Renal cortex interstitium (tissue), 11 donors: ENCODE results near the gene USP20. TPM values are rescaled to one million over a fixed set of nuclear protein-coding genes. Genes with fewer than 3 reads are reported as not detected.

Source experiments
- DNase-seq, 11 donors: peaks; one replicate each; pipeline ENCODE4 v3.0.0-alpha.2; 2013; ENCODE audit warnings: low read depth in 9 of 11, low spot score in 4 of 11; ENCODE audit errors: extremely low read depth in 1 of 11
- polyA plus RNA-seq, 3 donors: library from polyadenylated mRNA; unstranded; fragments of 120-200 nt; gene quantifications; one replicate each; pipeline ENCODE4 v1.2.1, GENCODE V29; 2013; ENCODE audit not compliant: insufficient read length in 3 of 3

USP20 gene
- polyA plus RNA-seq, 3 donors: 17.1 to 25.9 (median 21.8) TPM

DNA sequence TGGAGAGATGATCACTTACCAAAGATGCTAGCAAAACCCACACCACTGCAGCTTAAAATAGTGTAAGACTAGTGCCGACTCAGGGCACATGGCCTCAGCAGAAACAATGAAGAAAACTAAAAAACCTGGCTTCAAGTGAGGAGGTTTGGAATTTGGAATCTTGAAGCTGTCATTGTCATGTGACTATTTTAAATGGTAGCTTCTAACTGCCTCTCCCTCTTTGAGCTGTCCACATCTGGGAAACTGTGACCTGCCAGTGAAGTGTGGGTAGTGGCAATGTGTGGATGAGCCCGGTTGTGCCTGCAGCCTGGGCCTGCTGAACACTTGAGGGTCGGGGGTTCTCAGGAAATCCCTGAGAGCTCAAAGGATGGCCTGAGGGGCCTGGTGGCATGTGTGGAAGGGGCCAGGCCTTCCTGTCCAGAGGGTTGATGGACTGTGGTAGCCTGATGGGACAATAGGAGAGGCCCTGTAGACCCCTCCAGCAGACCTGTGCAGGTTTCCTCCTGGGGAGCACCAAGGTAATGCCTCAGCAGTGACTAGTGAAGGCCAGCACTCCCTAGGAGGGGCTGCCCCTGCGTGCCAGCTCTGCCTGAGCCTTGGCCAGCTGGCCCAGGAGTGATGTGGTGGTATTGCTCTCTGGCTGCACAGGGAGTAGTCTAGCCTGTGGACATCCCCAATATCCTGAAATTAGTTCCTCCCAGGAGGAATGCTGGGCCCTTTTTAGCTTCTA, 13.6 kb downstream of the USP20 start:
- no peak for DNase-seq

DNA sequence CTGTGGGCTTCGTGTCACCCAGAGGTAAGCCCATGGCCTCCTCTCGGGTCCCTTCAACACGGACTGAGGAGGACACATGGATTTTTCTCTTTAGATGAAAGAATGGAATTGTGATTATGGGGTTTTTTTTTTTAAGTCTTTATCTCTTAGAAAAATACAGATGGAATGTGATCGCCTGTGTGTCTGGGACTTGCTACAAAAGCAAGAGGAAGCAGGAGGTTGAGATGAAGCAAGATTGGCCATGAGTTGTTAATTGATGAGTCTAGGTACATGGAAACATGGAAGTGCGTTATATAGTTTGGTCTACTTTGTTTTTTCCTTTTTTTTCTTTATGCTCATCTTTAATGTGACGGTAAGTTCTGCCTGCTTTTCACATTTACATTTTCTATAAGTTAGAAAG, 14.6 kb downstream of the USP20 start:
- DNase-seq: no peak

DNA sequence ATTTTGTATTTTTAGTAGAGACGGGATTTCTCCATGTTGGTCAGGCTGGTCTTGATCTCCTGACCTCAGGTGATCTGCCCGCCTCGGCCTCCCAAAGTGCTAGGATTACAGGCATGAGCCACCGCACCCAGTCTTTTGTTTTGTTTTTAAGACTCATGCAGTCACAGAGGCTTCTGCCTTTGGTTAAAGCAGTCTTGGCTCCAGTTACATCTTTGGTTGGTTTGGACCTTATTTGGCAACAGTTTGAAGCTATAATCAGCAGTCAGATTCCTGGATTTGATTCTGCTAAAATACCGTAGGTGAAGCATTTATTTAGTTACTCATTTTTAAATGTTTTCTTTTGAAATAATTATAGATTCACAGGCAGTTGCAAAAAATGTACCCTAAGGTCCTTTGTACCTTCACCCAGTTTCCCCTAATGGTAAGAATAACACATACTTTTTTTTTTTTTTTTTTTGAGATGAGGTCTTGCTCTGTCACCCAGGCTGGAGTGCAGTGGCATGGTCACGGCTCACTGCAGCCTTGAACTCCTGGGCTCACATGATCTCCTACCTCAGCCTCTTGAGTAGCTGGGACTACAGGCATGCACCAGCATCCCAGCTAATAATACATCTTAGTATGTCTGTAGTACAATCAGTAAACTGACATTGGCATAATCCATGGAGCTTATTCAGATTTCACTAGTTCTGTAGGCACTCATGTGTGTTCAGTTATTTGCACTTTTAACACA, 15.7 kb downstream of the USP20 start:
- no peak for DNase-seq

DNA sequence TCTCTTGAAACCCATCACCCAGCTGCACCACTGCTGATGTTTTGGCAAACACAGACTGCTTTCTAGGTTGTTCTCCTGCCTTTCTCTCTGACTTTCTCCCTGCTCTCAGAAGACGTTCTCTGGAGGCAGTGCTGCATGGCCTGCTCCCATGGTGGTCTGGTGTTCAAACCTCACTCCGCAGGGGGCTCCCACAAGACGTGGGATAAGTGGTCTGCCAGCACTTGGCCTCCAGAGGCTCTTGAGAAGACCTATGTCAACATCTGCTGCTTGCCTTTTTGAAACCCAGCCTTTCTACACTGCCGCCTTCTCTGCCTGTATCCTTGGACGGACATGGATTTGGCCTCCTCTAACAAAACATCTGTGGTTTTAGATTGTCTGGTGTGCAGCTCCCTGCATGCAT, 16.6 kb downstream of the USP20 start:
- no peak for DNase-seq

DNA sequence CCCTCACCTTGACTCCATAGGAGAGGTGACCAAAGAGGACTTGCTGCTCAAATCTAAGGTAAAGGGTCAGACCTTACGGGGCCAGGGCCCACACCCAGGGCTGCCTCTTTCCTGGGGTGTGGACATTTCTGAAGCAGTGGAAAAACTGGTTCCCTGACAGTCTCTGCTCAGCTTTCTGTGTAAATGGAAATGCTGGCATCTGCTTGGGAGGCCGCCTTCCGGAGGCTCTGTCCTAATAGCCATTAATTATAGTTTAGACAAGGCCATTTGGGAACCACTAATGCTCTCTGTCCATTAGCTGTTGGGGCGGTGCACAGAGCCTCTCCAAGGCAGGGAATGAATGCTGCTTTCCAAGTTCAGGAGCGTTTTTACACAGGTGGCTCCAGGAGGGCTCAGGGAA, 17.3 kb downstream of the USP20 start:
- no peak for DNase-seq

DNA sequence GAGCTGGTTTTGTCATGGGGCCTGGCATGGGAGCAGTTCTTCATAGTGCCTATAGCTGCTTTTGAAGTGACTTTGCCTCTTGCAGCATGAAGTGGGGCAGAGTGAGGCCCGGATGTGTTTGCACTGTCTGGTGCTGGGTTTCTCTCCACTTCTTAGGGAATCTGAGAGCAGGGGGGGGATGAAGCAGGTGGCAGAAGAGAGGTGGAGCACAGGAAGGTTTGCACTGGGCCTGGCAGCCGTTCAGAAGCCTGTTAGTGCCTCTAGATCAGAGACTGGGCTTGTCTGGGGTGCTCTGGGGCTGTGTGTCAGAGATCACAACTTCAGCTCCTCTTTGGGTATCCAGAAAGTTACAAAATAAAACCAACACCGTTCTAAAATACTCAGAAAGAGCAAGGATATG, 18.4 kb downstream of the USP20 start:
- DNase-seq: no peak

DNA sequence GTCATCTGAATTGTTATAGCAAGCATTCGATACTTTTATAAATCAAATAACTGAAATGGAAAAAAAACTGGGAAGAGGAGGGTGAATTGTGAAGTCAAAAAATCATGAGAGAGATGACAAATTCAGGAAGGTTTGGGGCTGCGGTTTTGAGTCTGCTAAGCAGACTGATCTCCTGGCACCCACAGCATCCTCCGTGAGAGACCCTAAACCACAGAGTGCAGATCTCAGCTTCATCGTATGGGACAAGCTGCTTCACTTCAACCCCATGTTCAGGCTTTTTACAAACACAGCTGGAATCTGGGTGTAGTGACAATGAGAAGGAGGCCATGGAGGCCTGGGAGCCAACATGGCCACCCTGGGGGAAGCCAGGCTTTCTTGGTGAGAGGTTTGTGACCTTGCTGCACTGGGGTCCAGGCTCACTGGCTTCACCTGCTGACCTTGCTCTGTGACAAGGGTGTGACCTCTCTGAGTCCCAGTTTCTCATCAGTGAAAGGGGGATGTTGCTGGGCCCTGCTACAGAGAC, 19.4 kb downstream of the USP20 start:
- no peak for DNase-seq

DNA sequence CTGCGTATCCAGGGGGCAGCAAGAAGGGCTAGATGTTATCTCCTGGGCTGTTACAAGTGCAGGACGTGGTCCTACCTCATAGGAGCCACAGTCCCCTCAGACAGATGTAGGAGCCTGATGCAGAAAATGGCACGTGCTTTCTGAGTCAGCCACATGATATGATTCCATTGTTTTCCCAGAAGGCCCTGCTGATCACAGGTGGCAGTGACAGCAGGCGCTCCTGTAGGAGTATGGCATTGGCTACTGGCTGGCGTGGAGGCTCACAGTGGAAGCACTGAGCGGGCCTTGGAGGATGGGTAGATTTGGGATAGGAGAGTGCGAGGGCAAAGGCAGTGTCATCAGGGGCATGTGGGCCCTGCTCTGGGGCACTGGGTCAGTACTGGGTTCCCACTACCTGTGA, 21.9 kb downstream of the USP20 start:
- DNase-seq: no peak

DNA sequence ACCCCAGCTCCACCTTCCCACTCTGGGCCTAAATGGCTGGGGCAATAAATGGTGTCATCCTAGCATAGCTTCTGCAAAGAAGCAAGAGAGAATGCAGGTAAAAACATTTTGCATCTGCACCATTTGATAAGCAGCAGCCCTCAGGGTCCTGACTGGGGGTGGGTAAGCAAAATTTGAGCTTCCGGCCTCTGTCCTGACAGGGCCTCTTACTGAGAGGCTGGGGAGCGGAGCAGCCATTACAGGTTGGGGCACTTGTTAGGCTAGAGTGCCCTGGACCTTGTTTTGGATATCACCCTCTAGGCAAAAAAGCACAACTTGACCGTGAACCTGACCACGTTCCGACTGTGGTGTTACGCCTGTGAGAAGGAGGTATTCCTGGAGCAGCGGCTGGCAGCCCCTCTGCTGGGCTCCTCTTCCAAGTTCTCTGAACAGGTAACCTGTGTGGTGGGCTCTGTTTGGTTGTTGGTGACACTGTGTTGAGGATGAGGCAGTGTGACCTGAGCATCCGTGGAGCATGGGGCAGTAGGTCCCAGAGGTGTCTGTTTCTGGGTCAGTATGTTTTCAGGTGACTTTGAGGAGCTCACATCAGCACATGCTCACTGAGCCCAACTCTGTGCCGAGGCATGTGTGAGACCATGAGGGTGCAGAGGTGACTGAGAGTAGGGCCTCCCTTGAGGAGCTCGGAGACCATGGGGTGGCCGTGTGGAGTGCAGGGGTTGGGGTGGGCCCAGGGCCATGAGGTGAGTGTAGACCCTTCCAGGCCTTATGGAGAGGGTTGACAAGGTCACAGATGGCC, 23.1 kb downstream of the USP20 start:
- no peak for DNase-seq

DNA sequence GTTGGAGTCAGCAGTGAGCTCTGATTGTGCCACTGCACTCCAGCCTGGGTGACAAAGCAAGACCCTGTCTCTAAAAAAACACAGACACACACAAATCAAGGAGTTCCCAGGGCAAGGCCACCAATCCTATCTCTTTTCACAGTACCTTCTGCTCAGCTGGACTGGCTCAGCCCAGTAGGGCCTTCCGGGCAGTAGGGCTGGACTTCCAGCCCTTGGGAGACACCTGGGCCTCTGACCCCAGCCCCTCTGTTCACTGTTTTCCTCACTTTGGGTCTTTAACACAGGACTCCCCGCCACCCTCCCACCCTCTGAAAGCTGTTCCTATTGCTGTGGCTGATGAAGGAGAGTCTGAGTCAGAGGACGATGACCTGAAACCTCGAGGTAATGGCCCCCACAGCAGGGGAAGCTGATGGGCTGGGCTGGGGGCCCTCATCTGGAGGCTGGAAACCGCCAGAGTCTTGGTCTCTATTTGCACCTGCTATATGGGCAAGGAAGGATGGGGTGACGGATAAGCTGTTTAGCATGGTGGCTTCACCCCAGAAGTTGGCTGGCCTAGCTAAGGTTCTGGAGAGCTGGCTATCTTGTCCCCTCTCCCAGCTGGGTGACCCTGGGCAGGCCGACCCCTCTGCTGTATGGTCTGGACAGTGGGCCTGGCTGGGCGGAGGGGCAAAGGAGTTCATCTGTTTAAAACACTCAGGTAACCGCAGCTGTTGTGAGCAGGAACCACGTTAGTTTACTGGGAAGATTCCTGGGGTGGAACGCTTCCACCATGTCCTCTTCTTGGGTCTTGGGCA, 25.6 kb downstream of the USP20 start:
- DNase-seq: no peak

DNA sequence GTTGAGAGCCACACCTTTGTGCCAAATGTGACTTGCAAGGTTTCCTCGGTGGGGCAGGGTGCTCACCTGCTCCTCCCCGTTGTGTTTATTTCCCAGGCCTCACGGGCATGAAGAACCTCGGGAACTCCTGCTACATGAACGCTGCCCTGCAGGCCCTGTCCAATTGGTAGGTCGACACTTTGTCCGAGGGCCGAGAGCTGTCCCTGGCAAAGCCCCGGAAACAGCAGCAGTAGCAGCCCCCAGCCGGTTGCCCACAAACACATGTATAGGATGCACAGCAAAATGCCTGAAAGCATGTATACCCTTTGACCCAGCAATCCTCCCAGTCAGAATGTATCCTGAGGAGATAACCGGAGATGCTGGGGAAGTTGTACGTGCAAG, 26.2 kb downstream of the USP20 start:
- no peak for DNase-seq

DNA sequence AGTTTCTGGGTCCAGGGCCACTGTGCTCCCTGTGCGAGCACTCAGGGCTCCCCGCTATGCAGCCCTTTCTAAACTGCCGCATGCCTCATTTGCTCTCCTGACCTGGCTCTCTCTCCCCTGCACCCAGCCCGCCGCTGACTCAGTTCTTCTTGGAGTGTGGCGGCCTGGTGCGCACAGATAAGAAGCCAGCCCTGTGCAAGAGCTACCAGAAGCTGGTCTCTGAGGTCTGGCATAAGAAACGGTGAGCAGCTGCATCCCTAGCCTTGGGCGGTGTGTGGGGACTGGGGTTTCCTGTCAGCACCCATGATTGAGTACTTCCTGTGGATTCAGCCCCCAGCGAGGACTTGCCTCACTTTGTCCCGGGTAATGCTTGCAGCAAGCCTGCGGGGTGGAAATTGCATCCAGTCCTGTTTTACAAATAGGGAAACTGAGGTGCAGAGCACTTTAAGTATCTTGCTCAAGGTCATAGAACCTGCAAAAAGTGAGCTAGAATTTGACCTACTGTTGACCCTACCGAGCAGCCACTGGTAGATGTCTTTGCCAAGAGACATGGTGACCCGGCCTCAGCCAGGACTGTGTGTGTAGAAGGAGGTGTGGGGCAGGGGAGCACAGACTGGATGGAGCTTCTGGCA, 27.9 kb downstream of the USP20 start:
- DNase-seq: no peak

DNA sequence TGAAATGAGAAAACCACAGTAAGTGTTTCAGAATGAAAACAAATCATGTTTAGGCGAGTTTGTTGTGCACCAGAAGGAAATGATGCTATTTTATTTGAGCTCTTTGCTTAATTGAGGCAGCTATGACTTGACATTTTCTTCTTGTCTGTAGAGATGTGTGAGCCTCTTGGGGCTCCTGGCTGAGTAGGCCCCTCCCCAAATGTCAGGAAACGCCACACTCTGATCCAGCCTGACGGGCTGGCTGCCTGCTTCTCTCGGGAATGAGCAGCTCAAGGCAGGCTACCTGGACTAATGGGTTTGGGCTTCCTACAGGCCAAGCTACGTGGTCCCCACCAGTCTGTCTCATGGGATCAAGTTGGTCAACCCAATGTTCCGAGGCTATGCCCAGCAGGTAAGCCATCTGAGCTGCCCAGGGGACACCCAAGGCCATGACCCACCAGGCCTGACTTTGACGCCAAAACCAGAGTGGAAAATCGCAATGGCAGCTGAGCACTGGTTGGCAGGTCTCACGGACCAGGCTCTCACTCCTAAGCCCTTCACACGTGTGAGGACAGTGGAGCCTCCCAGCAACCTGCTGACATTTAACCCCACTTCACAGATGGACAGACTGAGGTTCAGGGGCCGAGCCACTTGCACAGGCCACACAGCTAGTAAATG, 29.9 kb downstream of the USP20 start:
- no peak for DNase-seq

DNA sequence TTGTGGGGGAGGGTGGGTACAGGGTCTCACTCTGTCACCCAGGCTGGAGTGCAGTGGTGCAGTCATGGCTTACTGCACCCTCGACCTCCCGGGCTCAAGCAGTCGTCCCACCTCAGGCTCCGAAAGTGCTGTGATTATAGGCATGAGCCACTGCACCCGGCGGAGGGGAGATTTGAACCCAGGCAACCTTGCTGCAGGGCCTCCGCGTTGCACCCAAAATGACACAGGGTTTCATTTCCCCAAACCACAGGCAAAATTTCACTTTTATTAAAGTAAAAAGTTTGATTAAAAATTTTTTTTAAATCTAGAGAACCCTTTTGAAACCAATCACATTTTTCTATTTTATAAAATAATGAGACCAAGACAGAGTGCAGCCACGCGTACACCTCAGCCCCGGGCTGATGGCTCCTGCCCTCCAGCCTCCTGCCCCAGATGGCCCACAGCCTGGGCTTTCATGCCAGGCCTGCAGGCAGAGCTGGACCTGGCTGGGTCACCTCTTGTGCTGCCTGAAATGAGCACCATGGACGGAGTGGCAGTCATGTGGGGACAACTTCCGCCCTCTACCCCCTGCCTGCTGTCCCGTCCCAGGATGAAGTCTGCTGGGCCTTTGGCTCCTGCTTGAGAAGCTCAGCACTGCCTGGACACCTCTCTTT, 30.5 kb downstream of the USP20 start:
- DNase-seq: no peak

DNA sequence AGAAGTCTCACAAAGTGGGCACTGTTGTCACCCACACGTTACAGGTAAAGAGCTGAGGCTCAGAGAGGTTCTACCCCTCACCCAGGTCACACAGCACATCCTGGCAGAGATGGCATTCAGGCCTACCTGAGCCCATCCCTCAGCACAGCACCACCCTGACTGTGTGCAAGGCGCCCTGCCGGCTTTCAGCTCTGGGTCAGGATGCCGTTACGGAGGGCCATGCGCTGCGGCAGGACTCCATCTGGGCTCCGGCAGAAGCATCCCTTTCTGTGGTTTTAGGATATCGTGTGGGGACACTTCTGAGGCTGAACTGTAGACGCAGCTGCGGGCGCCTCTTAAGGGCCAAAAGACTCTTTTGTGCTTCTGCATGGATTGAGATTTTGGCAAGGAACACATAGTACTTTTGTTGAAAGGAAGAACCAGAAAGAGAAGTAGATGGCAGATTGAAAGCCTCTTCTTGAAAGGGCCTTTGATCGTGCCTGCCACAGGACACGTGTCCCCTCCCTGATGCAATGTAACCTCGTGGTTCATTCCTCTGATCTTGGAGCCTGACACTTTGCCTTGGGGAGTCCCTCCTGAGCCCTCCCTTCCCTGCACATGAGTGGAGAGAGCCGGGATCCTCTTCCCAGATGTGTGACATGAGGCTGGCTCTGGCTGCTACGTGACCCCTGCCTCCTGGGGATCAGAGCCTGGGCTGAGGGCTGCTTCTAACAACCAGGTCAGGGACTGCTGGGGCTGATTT, 31.3 kb downstream of the USP20 start:
- DNase-seq: no peak

DNA sequence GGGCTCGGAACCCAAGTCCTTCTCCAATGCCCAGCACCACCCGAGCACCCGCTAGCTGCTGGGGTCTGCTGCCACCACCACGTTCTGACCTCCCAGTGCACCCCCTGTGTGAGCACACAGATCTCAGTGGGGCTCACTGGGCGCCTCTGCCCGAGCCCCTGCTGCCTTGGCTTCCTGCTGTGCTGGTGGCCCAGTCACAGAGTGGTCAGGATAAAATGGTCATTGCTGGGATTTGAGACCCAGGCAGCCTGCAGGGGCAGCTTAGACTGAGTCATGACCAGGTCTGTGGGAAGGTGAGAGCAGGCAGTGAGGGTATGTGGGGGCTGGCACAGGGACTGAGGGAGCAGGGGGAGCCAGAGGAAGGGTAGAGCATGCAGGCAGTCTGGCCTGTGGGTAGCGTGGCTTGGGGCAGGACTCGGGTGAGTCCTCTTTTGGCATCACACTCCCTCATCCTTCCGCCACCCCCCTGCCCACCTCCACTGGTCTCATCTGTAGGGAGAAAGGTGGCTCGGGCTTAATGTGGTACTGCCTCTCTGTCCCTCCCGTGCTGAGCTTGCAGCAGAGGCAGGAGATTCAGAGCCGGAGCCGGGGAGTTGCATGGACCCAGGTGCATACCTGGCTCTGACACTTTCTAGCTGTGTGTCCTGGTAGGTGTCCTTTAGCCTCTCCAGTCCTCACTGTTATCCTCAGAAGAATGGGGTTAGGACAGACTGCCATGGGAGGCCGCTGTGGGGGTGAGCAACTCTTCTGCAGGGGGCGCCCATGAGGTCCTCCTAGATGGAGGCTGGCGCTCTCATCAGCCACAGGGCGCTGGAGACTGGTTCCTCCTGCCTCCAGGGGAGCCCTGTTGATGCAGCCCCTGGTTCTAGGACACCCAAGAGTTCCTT, 32.1 kb downstream of the USP20 start:
- DNase-seq: no peak
